M059J (cell line): ENCODE results near the gene NOP53. TPM values are rescaled to one million over a fixed set of nuclear protein-coding genes. Genes with fewer than 3 reads are reported as not detected.
"Not testable (repeated sequence)": the region's sequence is repeated elsewhere in the genome, so short reads cannot be mapped to it uniquely, and the experiment has no call there.

Experiments used
- DNase-seq: peaks from one replicate; pipeline ENCODE4 v3.0.0-alpha.2; 2012; ENCODE audit warnings: low read depth
- total RNA-seq: library from RNA; depleted of rRNA; stranded (reverse); fragments of >200 nt; shearing (Covaris generic); gene quantifications from 2 replicates; pipeline ENCODE4 v1.2.3, GENCODE V29; 2014; rRNA removed

NOP53 gene
- 19.6 and 31.0 TPM in 2 replicates for total RNA-seq

- peak; percentile 95 for DNase-seq
Measured at GRCh38 chr19:47745010-47745901, at the start of gene NOP53. TSS of gene NOP53 (plus strand) at chr19:47745546. CDS start at chr19:47745560, 14 bp downstream.

- no peak for DNase-seq
Measured at GRCh38 chr19:47696635-47697034, 48.7 kb upstream of the NOP53 start.

DNA sequence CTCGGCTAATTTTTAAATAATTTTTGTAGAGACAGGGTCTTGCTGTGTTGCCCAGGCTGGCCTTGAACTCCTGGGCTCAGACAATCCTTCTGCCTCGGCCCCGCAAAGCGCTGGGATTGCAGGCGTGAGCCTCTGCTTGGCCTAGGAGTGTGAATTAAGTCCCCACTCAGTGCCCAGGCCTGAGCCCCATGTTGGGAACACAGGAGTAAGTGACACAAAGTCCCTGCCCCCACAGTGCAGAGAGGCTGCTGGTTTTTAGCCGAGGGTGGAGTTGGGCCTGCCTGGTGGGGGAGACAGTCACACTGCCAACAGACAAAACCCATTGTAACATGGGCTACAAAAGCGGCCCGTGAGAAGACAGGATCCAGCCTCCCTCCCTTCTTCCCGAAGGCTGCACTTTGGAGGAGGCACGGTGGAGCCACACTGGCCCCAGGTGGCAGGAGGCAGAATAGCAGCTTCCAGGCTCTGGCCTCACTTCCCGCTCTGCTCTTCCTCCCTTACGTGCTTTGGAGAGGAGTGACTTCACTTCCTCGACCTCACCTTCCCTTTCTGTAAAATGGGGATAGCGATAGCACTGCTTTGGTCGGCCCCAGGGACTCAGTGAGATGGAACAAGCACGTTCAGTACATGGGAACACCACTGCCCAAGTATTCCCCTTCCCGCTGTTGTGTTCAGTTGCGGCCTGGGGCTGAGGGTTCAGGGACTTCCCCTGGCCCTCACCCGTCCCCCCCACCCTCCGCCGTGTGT is 47.3 kb upstream of the NOP53 start:
- DNase-seq, result peak; percentile 78

DNA sequence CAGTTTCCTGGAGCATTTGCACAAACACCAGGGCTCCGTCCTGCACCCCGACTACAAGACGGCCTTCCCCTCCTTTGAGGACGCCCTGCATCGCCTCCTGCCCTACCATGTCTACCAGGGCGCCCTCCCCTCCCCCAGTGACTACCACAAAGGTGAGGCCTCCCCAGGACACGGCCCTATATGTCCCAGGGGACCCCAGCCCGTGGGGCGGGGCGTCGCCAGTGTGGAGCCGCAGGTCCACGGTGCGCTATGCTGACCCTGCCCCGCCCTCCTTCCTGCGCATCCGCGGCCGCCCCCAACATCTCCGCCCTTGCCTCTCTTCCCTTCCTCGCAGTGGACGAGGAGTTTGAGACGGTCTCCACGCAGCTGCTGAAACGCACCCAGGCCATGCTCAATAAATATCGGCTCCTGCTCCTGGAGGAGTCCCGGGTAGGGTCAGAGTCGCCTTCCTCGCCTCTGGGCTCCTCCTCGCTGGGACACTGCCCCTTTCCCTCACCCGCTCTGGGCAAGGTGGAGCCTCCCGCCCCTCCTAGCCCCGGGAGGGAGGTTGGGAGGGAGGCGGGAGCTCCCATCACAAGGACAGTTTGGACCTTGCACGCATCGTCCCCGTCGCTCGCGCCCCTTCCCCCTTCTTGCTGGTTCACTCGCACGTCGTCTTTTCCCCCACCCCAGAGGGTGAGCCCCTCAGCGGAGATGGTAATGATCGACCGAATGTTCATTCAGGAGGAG is 46.6 kb upstream of the NOP53 start:
- no peak for DNase-seq

GRCh38 chr19:47699360-47699917 is 45.9 kb upstream of the NOP53 start:
- DNase-seq, result peak; percentile 28

GRCh38 chr19:47700934-47701716 is 44.2 kb upstream of the NOP53 start:
- no peak for DNase-seq

DNA sequence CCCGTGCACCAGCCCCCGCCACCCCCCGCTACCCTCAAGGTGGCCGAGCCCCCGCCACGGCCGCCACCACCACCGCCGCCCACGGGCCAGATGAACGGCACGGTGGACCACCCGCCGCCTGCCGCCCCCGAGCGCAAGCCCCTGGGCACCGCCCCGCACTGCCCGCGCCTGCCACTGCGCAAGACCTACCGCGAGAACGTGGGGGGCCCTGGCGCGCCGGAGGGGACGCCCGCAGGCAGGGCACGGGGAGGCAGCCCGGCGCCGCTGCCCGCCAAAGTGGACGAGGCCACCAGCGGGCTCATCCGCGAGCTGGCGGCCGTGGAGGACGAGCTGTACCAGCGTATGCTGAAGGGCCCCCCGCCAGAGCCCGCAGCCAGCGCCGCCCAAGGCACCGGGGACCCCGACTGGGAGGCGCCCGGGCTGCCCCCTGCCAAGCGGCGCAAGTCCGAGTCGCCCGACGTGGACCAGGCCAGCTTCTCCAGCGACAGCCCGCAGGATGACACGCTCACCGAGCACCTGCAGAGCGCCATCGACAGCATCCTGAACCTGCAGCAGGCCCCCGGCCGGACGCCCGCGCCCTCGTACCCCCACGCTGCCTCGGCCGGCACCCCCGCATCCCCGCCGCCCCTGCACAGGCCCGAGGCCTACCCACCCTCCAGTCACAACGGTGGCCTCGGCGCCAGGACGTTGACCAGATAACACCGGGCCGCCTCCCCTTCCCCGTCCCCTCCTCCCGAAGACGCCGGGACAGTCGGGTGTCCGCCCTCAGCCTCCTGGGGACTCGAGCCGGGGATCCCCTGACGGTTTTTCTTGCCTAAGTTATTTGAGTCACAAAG is 43.4 kb upstream of the NOP53 start:
- DNase-seq, result no peak

GRCh38 chr19:47702671-47703070 is 42.7 kb upstream of the NOP53 start:
- DNase-seq, result no peak

DNA sequence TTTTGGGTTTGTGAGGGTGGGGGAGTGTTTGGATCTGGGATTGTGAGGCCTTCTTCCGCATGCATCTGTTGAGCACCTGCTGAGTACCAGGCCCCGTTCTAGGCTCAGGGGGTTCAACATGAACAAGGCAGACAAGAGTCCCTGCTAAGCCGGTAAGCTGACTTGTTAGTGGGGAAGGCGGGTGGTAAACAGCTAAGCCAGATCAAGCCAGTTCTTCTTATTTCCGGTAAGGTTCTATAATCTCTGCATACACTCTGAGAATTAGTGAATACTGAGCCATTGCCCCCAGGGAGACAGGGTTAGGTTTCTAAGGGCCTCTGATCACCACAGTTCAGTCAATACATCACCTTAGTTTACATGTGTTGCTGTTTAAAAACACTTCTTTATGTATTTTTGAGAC is 42.0 kb upstream of the NOP53 start:
- DNase-seq, result no peak

DNA sequence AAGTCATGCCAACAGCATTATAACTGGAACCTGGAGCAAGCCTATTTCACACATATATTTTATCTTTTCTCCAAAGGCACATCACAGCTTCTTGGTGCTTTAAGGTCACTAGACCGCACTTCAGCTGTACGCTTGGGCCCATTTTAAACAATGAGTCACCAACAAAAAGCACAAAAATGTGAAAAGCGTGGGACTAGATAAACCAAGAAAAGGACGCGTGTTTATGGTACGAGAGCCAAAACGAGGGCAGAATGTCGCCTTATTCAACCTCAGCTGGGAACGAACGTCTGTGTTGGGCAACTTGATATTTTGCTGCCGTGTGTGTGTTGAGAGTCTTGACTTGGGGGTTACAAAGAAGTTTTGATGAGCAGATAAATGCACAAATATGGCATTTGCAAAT is 41.3 kb upstream of the NOP53 start:
- no peak for DNase-seq

DNA sequence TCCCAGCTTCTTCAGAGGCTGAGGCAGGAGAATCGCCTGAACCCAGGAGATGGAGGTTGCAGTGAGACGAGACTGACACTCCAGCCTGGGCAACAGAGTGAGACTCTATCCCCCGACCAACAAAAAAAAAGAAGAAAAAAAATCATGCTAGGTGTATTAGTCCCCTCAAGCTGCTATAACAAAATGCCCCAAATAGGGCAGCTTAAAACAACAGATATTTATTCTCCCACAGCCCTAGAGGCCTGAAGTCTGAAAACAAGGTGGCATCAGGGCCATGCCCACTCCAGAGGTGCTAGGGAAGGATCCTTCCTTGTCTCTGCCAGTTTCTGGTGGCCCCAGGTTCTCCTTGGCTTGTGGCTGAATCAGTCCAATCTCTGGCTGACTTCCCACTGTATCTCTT is 40.7 kb upstream of the NOP53 start:
- DNase-seq, result peak; percentile 43

DNA sequence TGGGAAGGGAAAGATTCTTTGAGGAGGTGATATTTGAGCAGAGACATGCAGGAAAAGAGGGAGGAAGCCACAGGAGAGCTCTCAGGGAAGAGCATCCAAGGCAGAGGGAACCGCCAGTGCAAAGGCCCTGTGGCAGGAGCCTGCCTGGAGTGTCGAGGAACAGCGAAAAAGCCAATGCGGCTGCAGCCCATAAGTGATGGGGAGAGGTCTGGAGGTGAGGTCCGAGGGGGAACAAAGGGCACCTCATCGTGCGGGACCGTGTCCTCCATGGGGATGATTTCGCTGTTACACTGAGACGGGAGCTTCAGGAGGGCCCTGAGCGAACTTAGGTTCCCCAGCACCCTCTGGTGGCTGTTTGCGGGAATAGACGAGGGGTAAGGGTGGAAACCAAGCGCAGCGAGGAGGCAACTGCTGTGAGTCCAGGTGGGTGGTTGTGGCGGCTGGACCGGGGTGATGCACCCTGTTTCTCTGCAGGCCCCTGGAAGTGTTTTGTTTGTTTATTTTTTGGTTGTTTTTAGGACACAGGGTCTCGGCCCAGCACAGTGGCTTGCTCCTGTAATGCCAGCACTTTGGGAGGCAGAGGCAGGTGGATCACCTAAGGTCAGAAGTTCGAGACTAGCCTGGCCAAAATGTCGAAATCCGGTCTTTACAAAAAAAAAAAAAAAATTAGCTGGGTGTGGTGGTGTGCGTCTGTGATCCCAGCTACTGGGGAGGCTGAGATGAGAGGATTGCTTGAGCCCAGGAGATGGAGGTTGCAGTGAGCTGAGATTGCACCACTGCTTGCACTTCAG is 38.0 kb upstream of the NOP53 start:
- peak; percentile 76 for DNase-seq

- no peak for DNase-seq
Measured at GRCh38 chr19:47711652-47712242, 33.6 kb upstream of the NOP53 start.

DNA sequence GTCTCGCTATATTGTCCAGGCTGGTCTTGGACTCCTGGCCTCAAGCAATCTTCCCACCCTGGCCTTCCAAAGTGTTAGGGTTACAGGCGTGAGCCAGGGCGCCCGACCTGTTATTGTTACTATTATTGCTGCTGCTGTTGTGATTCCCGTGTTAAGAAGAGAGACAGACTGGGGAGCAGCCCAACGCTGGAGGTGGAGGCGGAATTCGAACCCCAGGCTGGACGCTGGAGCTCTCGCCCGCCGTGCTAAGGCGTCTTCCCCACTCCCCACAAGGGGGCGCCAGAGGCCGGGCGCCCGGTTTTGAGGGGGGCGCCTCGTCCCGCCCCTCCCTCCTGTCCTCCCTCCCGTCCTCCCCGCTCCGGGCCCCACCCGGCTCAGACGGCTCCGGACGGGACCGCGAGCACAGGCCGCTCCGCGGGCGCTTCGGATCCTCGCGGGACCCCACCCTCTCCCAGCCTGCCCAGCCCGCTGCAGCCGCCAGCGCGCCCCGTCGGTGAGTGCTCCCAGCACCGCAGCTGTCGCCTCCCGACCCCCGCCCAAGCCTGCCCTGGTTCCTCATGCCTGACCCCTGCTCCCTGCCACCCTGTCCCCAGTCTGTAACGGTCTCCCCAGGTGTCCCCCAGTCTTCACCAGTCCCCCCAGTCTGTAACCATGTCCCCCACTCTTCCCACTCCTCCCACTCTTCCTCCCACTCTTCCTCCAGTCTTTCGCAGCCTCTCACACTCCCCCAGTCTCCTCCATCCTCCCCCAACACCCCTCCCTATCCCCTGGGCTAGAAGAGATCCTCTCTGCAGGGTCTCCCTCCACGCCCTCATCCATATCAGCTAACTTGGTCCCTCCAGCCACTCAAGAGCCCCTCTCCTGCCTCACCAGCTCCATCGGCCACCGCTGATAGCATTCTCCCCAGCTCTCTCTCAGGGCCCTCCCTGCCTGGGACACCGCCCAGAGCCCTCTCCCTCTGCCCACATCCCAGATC is 32.0 kb upstream of the NOP53 start, which contains the start of gene EHD2:
EHD2 (plus strand) TSS at position 377 of the 976 bp plus-strand sequence. CDS start 3,191 bp downstream, outside the sequence.
- DNase-seq, result peak; percentile 69

DNA sequence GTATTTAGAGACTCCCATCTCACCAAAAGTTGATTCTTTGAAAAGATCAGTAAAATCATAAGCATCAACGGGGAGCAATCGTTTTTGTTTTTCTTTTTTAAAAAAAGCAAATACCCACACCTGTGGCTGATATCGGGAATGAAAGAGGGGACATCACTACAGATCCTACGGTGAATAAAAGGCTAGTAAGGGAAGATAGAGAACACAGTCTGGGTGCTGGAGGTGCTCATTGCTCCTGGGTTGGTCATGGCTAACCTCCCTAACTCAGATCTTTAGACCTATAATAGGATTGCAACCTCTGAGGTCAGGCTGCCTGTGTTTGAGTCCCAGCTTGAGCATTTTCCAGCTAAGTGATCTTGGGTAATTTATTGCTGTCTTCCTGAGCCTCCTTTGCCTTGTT is 31.0 kb upstream of the NOP53 start:
- peak; percentile 9 for DNase-seq

DNA sequence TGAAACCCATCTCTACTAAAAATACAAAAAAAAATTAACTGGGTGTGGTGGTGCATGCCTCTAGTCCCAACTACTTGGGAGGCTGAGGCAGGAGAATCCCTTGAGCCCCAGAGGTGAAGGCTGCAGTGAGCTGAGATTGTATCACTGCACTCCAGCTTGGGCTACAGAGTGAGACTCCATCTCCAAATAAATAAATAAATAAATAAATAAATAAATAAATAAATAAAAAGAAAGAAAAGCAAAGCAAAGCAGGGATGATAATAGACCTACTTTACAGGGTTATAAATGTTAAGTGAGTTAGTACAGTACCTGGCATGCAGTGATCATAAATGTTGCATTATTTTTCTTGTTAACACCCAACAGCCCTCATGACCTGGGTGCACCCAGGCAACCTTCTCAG is 30.5 kb upstream of the NOP53 start:
- DNase-seq, result not testable (repeated sequence)

DNA sequence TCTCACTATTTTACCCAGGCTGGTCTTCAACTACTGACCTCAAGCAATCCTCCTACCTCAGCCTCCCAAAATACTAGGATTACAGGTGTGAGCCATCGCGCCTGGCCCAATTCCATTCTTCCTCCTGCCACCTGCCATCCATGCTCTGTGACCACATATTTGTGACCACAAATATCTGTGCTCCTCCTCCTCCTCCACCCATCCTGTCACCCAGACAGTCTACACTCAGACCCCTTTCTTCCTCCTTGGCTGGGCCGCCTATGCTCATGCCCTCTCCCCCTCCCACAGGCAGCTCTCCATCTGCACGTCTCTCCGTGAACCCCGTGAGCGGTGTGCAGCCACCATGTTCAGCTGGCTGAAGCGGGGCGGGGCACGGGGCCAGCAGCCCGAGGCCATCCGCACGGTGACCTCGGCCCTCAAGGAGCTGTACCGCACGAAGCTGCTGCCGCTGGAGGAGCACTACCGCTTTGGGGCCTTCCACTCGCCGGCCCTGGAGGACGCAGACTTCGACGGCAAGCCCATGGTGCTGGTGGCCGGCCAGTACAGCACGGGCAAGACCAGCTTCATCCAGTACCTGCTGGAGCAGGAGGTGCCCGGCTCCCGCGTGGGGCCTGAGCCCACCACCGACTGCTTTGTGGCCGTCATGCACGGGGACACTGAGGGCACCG is 28.9 kb upstream of the NOP53 start:
- DNase-seq, result peak; percentile 13
